ENCODE data around the gene AQP1.

- TF ChIP-seq, protein P1, sequence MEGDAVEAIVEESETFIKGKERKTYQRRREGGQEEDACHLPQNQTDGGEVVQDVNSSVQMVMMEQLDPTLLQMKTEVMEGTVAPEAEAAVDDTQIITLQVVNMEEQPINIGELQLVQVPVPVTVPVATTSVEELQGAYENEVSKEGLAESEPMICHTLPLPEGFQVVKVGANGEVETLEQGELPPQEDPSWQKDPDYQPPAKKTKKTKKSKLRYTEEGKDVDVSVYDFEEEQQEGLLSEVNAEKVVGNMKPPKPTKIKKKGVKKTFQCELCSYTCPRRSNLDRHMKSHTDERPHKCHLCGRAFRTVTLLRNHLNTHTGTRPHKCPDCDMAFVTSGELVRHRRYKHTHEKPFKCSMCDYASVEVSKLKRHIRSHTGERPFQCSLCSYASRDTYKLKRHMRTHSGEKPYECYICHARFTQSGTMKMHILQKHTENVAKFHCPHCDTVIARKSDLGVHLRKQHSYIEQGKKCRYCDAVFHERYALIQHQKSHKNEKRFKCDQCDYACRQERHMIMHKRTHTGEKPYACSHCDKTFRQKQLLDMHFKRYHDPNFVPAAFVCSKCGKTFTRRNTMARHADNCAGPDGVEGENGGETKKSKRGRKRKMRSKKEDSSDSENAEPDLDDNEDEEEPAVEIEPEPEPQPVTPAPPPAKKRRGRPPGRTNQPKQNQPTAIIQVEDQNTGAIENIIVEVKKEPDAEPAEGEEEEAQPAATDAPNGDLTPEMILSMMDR (IDR thresholded peaks at IDR 0.05; ENCODE audit: borderline replicate concordance, extremely low read depth, low read length, poor library complexity, severe bottlenecking): no peak
- no peak for TF ChIP-seq EZH2 (IDR thresholded peaks at IDR 0.05; ENCODE audit: borderline replicate concordance, low read depth, low read length, severe bottlenecking)
Measured at GRCh38 chr7:30915751-30916150, 4.1 kb downstream of the AQP1 start.

All from DND-41 (cell line).